ENCODE data around the gene ADTRP.

DNA sequence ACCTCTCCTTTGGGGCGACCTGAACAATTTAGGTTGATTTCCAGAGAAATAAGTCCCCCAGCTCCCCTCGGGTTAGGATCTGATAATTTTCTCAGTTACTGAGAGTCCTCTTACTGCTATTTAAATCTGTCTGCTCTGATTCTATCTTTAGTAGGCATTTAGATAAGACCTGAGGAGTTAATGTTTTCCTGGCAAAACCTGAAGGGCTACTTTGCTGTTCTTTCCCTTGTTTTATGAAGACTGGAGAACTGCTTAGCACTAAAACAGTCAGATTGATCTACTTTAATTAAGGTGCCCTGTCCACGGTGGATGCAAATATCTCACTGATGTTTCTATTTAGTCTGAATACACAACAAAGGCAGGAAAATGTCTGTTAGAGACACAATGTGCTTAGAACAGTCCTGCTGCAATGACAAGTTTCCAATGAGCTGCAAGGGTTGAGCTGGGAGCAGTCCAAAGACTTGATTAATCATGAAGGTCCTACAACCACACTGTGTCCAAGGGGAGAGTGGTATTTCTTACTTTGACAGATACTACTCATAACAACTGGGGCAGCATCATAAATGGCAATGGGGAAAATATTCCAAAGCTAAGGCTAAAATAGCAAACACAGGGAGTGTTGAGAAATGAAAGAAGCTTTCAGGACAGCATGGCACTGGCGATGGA lies 15.7 kb downstream of the ADTRP start:
- no peak for TF ChIP-seq POLR2A (IDR thresholded peaks at IDR 0.05)
- TF ChIP-seq, protein P1, sequence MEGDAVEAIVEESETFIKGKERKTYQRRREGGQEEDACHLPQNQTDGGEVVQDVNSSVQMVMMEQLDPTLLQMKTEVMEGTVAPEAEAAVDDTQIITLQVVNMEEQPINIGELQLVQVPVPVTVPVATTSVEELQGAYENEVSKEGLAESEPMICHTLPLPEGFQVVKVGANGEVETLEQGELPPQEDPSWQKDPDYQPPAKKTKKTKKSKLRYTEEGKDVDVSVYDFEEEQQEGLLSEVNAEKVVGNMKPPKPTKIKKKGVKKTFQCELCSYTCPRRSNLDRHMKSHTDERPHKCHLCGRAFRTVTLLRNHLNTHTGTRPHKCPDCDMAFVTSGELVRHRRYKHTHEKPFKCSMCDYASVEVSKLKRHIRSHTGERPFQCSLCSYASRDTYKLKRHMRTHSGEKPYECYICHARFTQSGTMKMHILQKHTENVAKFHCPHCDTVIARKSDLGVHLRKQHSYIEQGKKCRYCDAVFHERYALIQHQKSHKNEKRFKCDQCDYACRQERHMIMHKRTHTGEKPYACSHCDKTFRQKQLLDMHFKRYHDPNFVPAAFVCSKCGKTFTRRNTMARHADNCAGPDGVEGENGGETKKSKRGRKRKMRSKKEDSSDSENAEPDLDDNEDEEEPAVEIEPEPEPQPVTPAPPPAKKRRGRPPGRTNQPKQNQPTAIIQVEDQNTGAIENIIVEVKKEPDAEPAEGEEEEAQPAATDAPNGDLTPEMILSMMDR (IDR thresholded peaks at IDR 0.05), result no peak
- no peak for TF ChIP-seq POLR2AphosphoS5 (IDR thresholded peaks at IDR 0.05; ENCODE audit: insufficient read depth in 1 of 2, low read depth in 1 of 2)
